Epidermal melanocyte (primary cell): Measurements from ENCODE around the gene RASL10B.
"Not testable (repeated sequence)": the region's sequence is repeated elsewhere in the genome, so short reads cannot be mapped to it uniquely, and the experiment has no call there.

ENCODE experiments used
- DNase-seq: peaks from one replicate; pipeline ENCODE4 v3.0.0; 2011; ENCODE audit warnings: low spot score; ENCODE audit not compliant: insufficient read length

Gene RASL10B

GRCh38 chr17:35731239-35731916 lies at the start of gene RASL10B:
Gene RASL10B (plus strand): TSS chr17:35731639. CDS start chr17:35735185, 3,546 bp downstream.
- peak; percentile 82 for DNase-seq

- no peak for DNase-seq
Observed at GRCh38 chr17:35683591-35683990, 47.8 kb upstream of the RASL10B start.

- no peak for DNase-seq
Observed at GRCh38 chr17:35684055-35684802, 47.2 kb upstream of the RASL10B start.

GRCh38 chr17:35692512-35693210 lies 38.8 kb upstream of the RASL10B start:
- no peak for DNase-seq

GRCh38 chr17:35693662-35694061 lies 37.8 kb upstream of the RASL10B start:
- DNase-seq, result no peak

GRCh38 chr17:35694906-35695305 lies 36.5 kb upstream of the RASL10B start:
- DNase-seq, result no peak

GRCh38 chr17:35695613-35696012 lies 35.8 kb upstream of the RASL10B start:
- no peak for DNase-seq

- no peak for DNase-seq
Observed at GRCh38 chr17:35698800-35699199, 32.6 kb upstream of the RASL10B start.

GRCh38 chr17:35700150-35700549 lies 31.3 kb upstream of the RASL10B start:
- DNase-seq, result no peak

GRCh38 chr17:35701491-35701890 lies 29.9 kb upstream of the RASL10B start:
- no peak for DNase-seq

- not testable (repeated sequence) for DNase-seq
Observed at GRCh38 chr17:35703308-35703707, 28.1 kb upstream of the RASL10B start.

GRCh38 chr17:35705230-35705629 lies 26.2 kb upstream of the RASL10B start:
- no peak for DNase-seq

GRCh38 chr17:35705705-35706104 lies 25.7 kb upstream of the RASL10B start:
- DNase-seq, result no peak

- DNase-seq, result no peak
Observed at GRCh38 chr17:35708149-35708548, 23.3 kb upstream of the RASL10B start.

GRCh38 chr17:35708951-35709350 lies 22.5 kb upstream of the RASL10B start:
- DNase-seq, result no peak

- no peak for DNase-seq
Observed at GRCh38 chr17:35709874-35710273, 21.6 kb upstream of the RASL10B start.

GRCh38 chr17:35710950-35711349 lies 20.5 kb upstream of the RASL10B start:
- DNase-seq, result no peak

- no peak for DNase-seq
Observed at GRCh38 chr17:35713069-35713728, 18.2 kb upstream of the RASL10B start.

- no peak for DNase-seq
Observed at GRCh38 chr17:35714988-35715387, 16.5 kb upstream of the RASL10B start.

- DNase-seq, result no peak
Observed at GRCh38 chr17:35715416-35715815, 16.0 kb upstream of the RASL10B start.

GRCh38 chr17:35716173-35716572 lies 15.3 kb upstream of the RASL10B start:
- no peak for DNase-seq
